Measurements from ENCODE around the gene TGFBR3L.
A peak's percentile ranks its signal among the peaks of the same experiment; 100 is the strongest.
"Not testable (repeated sequence)": the region's sequence is repeated elsewhere in the genome, so short reads cannot be mapped to it uniquely, and the experiment has no call there.

TGFBR3L gene

GRCh38 chr19:7918062-7918614 lies 3.5 kb downstream of the TGFBR3L start:
- DNase-seq: not testable (repeated sequence)

GRCh38 chr19:7918615-7919421 lies 4.2 kb downstream of the TGFBR3L start:
- DNase-seq: no peak

GRCh38 chr19:7919610-7920518 lies 5.2 kb downstream of the TGFBR3L start, which contains the start of gene SNAPC2:
Gene SNAPC2, plus strand, starts transcription at chr19:7920338. Its CDS starts 29 bp downstream, at chr19:7920367.
- peak; percentile 97 for DNase-seq

GRCh38 chr19:7920519-7921301 lies 6.1 kb downstream of the TGFBR3L start:
- peak; percentile 97 for DNase-seq

- no peak for DNase-seq
Observed at GRCh38 chr19:7921302-7921966, 6.8 kb downstream of the TGFBR3L start.

- DNase-seq: no peak
Observed at GRCh38 chr19:7921967-7922835, 7.6 kb downstream of the TGFBR3L start.

GRCh38 chr19:7922836-7923195 lies 8.2 kb downstream of the TGFBR3L start:
- DNase-seq: no peak

- no peak for DNase-seq
Observed at GRCh38 chr19:7923295-7924191, 8.9 kb downstream of the TGFBR3L start.

GRCh38 chr19:7924241-7924640 lies 9.6 kb downstream of the TGFBR3L start:
- DNase-seq: no peak

- no peak for DNase-seq
Observed at GRCh38 chr19:7924651-7925170, 10.1 kb downstream of the TGFBR3L start.

GRCh38 chr19:7925171-7925851 lies 10.7 kb downstream of the TGFBR3L start:
- peak; percentile 77 for DNase-seq

GRCh38 chr19:7926021-7926726 lies 11.5 kb downstream of the TGFBR3L start, which contains the start of gene CTXN1:
Gene CTXN1, minus strand, starts transcription at chr19:7926135. Its CDS starts 597 bp downstream, at chr19:7925538.
- peak; percentile 81 for DNase-seq

- no peak for DNase-seq
Observed at GRCh38 chr19:7926727-7927604, 12.3 kb downstream of the TGFBR3L start.

- DNase-seq: no peak
Observed at GRCh38 chr19:7927605-7928333, 13.1 kb downstream of the TGFBR3L start.

GRCh38 chr19:7928334-7928706 lies 13.7 kb downstream of the TGFBR3L start:
- DNase-seq: no peak
